Stomach (tissue), 4 donors: ENCODE measurements around the gene DPP10.

ENCODE experiments used
- CTCF ChIP-seq, 7 experiments: fragments of 450-650 bp in 4 of 7; fragments of 200-600 bp in 3 of 7; sonication (generic) in 3 of 7; IDR thresholded peaks; one replicate each; pipeline ENCODE4 v1.5.1; 2016 to 2019; ENCODE audit warnings: antibody characterized with exemption in 7 of 7, control low read depth in 2 of 7, mild to moderate bottlenecking in 1 of 7
- EP300 ChIP-seq: sonication (generic); formaldehyde crosslinking; IDR thresholded peaks from one replicate; pipeline ENCODE4 v1.6.1; 2017; ENCODE audit warnings: antibody characterized with exemption
- POLR2A ChIP-seq, 4 donors: fragments of 450-650 bp; IDR thresholded peaks; one replicate each; pipeline ENCODE4 v1.6.1; 2016; ENCODE audit warnings: antibody characterized with exemption in 4 of 4, control low read depth in 2 of 4, mild to moderate bottlenecking in 1 of 4, moderate library complexity in 1 of 4
- POLR2AphosphoS5 ChIP-seq, 3 donors: sonication (generic); formaldehyde crosslinking; IDR thresholded peaks; one replicate each; pipeline ENCODE4 v1.6.1; 2016; ENCODE audit warnings: antibody characterized with exemption in 3 of 3

- no peak for TF ChIP-seq CTCF (IDR thresholded peaks at IDR 0.05)
- TF ChIP-seq POLR2AphosphoS5 (IDR thresholded peaks at IDR 0.05), result no peak
- TF ChIP-seq POLR2A (IDR thresholded peaks at IDR 0.05), result no peak
- TF ChIP-seq EP300, result no peak
Observed at GRCh38 chr2:114642988-114643553, 200.6 kb downstream of the DPP10 start.
